GM12878 (cell line): ENCODE data around the gene MS4A12. TPM values are rescaled to one million over a fixed set of nuclear protein-coding genes. Genes with fewer than 3 reads are reported as not detected.

Experiments used
- ATAC-seq: fragments of 200-7000 bp; cut with Tn5 transposase; 3 replicates; pipeline ENCODE4 v1.9.1; 2020; ENCODE audit warnings: mild to moderate bottlenecking, moderate library complexity
- BruUV-seq: library from RNA; stranded (reverse); fragments of 400-500 nt; replicated peaks from 2 replicates; lab custom pipeline; 2021; lab: Mats Ljungman, UMichigan
- CTCF ChIA-PET: fragments of 300-600 bp; sonication (Branson Sonifier 250); formaldehyde crosslinking; extraction: SDS; loops from one replicate; lab custom pipeline; 2021; ENCODE audit warnings: inconsistent platforms; lab: Yijun Ruan, JAX
- POLR2A ChIA-PET: fragments of 350-600 bp; formaldehyde crosslinking; extraction: SDS; loops from one replicate; lab custom pipeline; 2021; ENCODE audit warnings: inconsistent platforms; lab: Charles Lee
- RAD21 ChIA-PET: fragments of 300-600 bp; sonication (Branson Sonifier 250); formaldehyde crosslinking; loops from one replicate; lab custom pipeline; 2023; ENCODE audit warnings: antibody characterized with exemption; ENCODE audit not compliant: unreplicated experiment; lab: Charles Lee
- SMC1A ChIA-PET: fragments of 300-600 bp; sonication (Branson Sonifier 250); formaldehyde crosslinking; loops from one replicate; lab custom pipeline; 2023; ENCODE audit not compliant: unreplicated experiment, uncharacterized antibody; lab: Charles Lee
- DNase-seq: peaks from one replicate; pipeline ENCODE4 v3.0.0-alpha.2; 2011; ENCODE audit warnings: low read depth, low spot score
- FAIRE-seq: peaks from 3 replicates; lab custom pipeline; 2011; peaks lifted over from hg19 to GRCh38; lab: Jason Lieb, UNC
- H2AFZ ChIP-seq: 2 replicates; pipeline ENCODE4 v1.6.0; 2011; ENCODE audit warnings: low read depth, low read length, control low read depth; ENCODE audit not compliant: control insufficient read depth
- H3K27ac ChIP-seq: 2 replicates; pipeline ENCODE4 v1.5.1; 2011; ENCODE audit warnings: control low read depth; ENCODE audit not compliant: control insufficient read depth, insufficient read depth
- H3K27me3 ChIP-seq, 2 experiments: replicated peaks in 1 of 2; 2 replicates each; pipeline versions ENCODE4 v1.6.0 to v1.6.1; 2011; ENCODE audit warnings: low read length in 1 of 2; ENCODE audit not compliant: control insufficient read depth in 2 of 2, insufficient read depth in 2 of 2
- H3K36me3 ChIP-seq, 2 experiments: 2 replicates each; pipeline ENCODE4 v1.5.1; 2011; ENCODE audit warnings: low read length in 1 of 2; ENCODE audit not compliant: control insufficient read depth in 2 of 2, insufficient read depth in 2 of 2
- H3K4me1 ChIP-seq: 2 replicates; pipeline ENCODE4 v1.6.1; 2011; ENCODE audit warnings: mild to moderate bottlenecking, low read length, moderate library complexity, mixed read lengths; ENCODE audit not compliant: control insufficient read depth, insufficient read depth
- H3K4me2 ChIP-seq: 2 replicates; pipeline ENCODE4 v1.6.0; 2011; ENCODE audit warnings: control low read depth; ENCODE audit not compliant: control insufficient read depth, insufficient read depth
- H3K4me3 ChIP-seq: fragments of 200-600 bp; sonication (generic); 2 replicates; pipeline ENCODE4 v1.5.1; 2016
- H3K79me2 ChIP-seq: 2 replicates; pipeline ENCODE4 v1.6.0; 2011; ENCODE audit warnings: low read length; ENCODE audit not compliant: control insufficient read depth, insufficient read depth
- H3K9ac ChIP-seq: 2 replicates; pipeline ENCODE4 v1.8.0; 2011; ENCODE audit warnings: low read length, control low read depth, mixed read lengths; ENCODE audit not compliant: control insufficient read depth, insufficient read depth
- H3K9me3 ChIP-seq: replicated peaks from 3 replicates; pipeline ENCODE4 v1.5.1; 2011; ENCODE audit warnings: mild to moderate bottlenecking, low read length; ENCODE audit not compliant: control insufficient read depth, insufficient read depth
- H4K20me1 ChIP-seq: 2 replicates; pipeline ENCODE4 v1.6.0; 2011; ENCODE audit not compliant: control insufficient read depth, insufficient read depth
- BACH1 ChIP-seq: fragments of 450-650 bp; IDR thresholded peaks from 2 replicates; pipeline ENCODE4 v1.6.1; 2017; ENCODE audit warnings: mild to moderate bottlenecking, borderline replicate concordance
- CHD1 ChIP-seq: IDR thresholded peaks from 2 replicates; pipeline ENCODE4 v1.6.1; 2012; ENCODE audit warnings: low read depth, low read length, improper control_type of control experiment
- MTA3 ChIP-seq: IDR thresholded peaks from 2 replicates; pipeline ENCODE4 v1.6.1; 2012; ENCODE audit warnings: low read length, inconsistent platforms, borderline replicate concordance
- NFYA ChIP-seq: IDR thresholded peaks from 2 replicates; pipeline ENCODE4 v1.6.1; 2011; ENCODE audit warnings: low read depth, mild to moderate bottlenecking, low read length, improper control_type of control experiment, borderline replicate concordance
- NR2F1 ChIP-seq: fragments of 450-650 bp; conservative IDR thresholded peaks from 2 replicates; pipeline ENCODE4 v1.6.1; 2017; ENCODE audit warnings: mild to moderate bottlenecking
- PAX5 ChIP-seq: IDR thresholded peaks from 2 replicates; pipeline ENCODE4 v1.6.1; 2011; ENCODE audit warnings: low read depth, low read length, borderline replicate concordance
- POLR2AphosphoS2 ChIP-seq: IDR thresholded peaks from 2 replicates; pipeline ENCODE4 v1.6.1; 2011; ENCODE audit warnings: low read depth, mild to moderate bottlenecking, low read length, improper control_type of control experiment, moderate library complexity
- SIX5 ChIP-seq: IDR thresholded peaks from 2 replicates; pipeline ENCODE4 v1.6.1; 2011; ENCODE audit warnings: mild to moderate bottlenecking, low read depth, low read length, moderate library complexity; ENCODE audit not compliant: severe bottlenecking
- TARDBP ChIP-seq: IDR thresholded peaks from 2 replicates; pipeline ENCODE4 v1.6.1; 2016; ENCODE audit warnings: borderline replicate concordance
- TCF7 ChIP-seq: IDR thresholded peaks from 2 replicates; pipeline ENCODE4 v1.6.1; 2014; ENCODE audit warnings: antibody characterized with exemption, borderline replicate concordance
- WGBS: methylation state at CpG from one replicate; pipeline ENCODE4 v1.1.6; 2016; ENCODE audit warnings: low lambda C conversion rate; ENCODE audit not compliant: insufficient replicate concordance, insufficient coverage; ENCODE audit errors: missing lambda C conversion rate; 5-methylcytosine and 5-hydroxymethylcytosine counted together
- in situ Hi-C: fragments of 300-500 bp; cut with MboI; formaldehyde crosslinking; loops from 9 replicates; pipeline ENCODE4 v1.14.3; 2018; ENCODE audit warnings: mixed read lengths
- intact Hi-C: fragments of 100-400 bp; cut with micrococcal nuclease; formaldehyde crosslinking; loops from one replicate; pipeline ENCODE4 v1.14.2; 2022; ENCODE audit not compliant: unreplicated experiment
- polyA plus RNA-seq, 11 experiments: library from polyadenylated mRNA; depleted of rRNA in 4 of 11; unstranded in 6 of 11; stranded (reverse) in 5 of 11; fragments of >200 nt; fragmentation: Nextera tagmentation in 4 of 11; fragmentation: Illumina TruSeq in 1 of 11; extraction: Ambion mirVana in 4 of 11; extraction: Trizol in 1 of 11; gene quantifications; 1 replicate in 1 of 11; 2 replicates in 10 of 11; pipeline versions ENCODE4 v1.2.1 to v1.2.3, GENCODE V29; 2011 to 2016; ENCODE audit warnings: inconsistent platforms in 2 of 11, missing spikeins in 2 of 11, low read depth in 1 of 11
- total RNA-seq, 4 experiments: library from RNA; depleted of rRNA in 3 of 4; stranded (reverse); fragments of >200 nt in 3 of 4; fragmentation: Illumina TruSeq in 1 of 4; extraction: Trizol in 1 of 4; gene quantifications; 2 replicates each; pipeline versions ENCODE4 v1.2.1 to v1.2.3, GENCODE V29; 2013 to 2021
- TF ChIP-seq, protein P1 (sequence below): fragments of 450-650 bp; IDR thresholded peaks from 2 replicates; pipeline ENCODE4 v1.6.1; 2016; ENCODE audit warnings: mild to moderate bottlenecking
- TF ChIP-seq, protein P2 (sequence below): fragments of 450-650 bp; formaldehyde crosslinking; IDR thresholded peaks from 2 replicates; pipeline ENCODE4 v1.5.0; 2022; ENCODE audit warnings: mild to moderate bottlenecking, missing genetic modification characterization
- TF ChIP-seq, protein P3 (sequence below): fragments of 450-650 bp; IDR thresholded peaks from 2 replicates; pipeline ENCODE4 v1.6.1; 2016; ENCODE audit warnings: mild to moderate bottlenecking
- TF ChIP-seq, protein P4 (sequence below): fragments of 450-650 bp; IDR thresholded peaks from 2 replicates; pipeline ENCODE4 v1.6.1; 2017; ENCODE audit warnings: low read depth, mild to moderate bottlenecking, moderate library complexity

The MS4A12 gene
- total and polyA plus RNA-seq, 10 of the 15 experiments (the other 5 are each of a cell fraction or from before 2014, with no cell fraction given), result 0.05 TPM; not detected in 9

DNA sequence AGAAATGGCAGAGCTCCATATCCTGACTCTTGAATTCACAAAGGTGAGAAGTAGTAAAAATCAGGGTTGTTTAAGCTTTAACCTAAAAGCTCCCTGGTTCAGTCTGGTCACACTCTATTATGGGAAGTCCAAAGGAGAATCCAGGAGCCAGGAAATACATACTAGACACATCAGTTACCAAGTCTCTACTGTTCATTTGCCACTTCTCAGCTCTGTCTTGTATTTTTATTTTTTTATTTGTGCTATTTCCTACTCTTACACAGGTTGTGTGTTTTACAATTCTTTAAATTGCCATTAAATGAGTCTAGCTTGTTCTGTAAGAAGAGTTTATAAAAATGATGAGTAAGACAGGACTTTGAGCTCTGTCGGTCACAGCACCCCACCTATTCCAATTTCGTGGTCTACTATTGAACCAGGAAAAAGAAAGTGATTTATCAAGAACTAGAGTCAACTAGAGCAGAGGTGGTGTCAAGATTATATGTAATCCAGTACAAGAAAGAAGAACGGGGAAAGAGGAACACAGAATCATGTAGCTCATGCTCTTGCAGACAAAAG is 9.7 kb downstream of the MS4A12 start (continued):
- TF ChIP-seq, protein P1, sequence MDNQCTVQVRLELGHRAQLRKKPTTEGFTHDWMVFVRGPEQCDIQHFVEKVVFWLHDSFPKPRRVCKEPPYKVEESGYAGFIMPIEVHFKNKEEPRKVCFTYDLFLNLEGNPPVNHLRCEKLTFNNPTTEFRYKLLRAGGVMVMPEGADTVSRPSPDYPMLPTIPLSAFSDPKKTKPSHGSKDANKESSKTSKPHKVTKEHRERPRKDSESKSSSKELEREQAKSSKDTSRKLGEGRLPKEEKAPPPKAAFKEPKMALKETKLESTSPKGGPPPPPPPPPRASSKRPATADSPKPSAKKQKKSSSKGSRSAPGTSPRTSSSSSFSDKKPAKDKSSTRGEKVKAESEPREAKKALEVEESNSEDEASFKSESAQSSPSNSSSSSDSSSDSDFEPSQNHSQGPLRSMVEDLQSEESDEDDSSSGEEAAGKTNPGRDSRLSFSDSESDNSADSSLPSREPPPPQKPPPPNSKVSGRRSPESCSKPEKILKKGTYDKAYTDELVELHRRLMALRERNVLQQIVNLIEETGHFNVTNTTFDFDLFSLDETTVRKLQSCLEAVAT, result no peak

DNA sequence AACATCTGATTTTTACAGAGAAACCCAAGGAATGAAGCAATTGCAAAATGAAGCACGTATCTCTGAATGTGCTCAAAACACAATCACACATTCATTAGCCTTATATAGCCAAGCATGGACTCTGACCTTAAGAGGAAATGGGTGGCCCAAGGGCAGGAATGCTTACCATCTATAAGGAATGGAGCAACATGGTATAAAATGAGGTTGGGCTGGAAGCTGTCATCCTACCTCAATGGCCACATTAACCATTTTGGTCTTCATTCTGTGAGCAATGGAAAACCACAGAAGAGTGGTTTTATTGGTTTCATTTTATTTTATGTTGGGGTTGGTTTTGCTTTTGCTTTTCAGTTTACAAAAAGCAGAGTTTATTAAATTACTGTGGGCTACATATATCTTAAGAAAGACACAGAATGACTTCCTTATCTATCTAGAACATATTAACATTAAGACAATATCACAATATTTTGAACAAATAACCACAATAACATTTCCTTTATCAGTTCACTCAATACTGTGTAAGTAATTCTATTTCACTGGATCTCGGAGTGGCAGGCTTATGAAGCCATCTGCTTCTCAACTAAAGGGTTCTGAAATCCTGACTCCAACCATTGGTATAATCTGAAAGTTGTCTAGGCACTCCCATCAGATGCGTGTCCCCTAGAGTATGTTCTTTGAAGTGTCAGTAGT is 11.8 kb downstream of the MS4A12 start:
- intact Hi-C loops, result no loop called here
- POLR2A ChIA-PET, result no interaction called here
- DNase-seq, result peak; percentile 32
- Histone ChIP-seq H3K4me3 (no peak overlapping the region), H3K36me3 (no peaks in the 10 kb centered on the region), H3K4me1 (peaks cover under 1% of the 10 kb centered on the region; the same call in 1 of the 2 replicates), H2AFZ (no peak overlapping the region), H3K9me3 (no peaks in the 10 kb centered on the region; the same call in 1 of the 3 replicates), H3K27ac (no peak overlapping the region), H3K79me2 (no peaks in the 10 kb centered on the region), H3K9ac (no peak overlapping the region), H3K27me3 (no peaks in the 10 kb centered on the region), H3K4me2 (no peak overlapping the region), H4K20me1 (no peaks in the 10 kb centered on the region)
- in situ Hi-C loops, result no loop called here
- CTCF ChIA-PET, result interaction anchor here (1.1 to 2.1 kb wide), 3 partner anchors 17 to 141 kb away, joined by 3 to 6 read pairs (median 5); no protein-coding TSS in a partner anchor
- no TSS peak for BruUV-seq
- SMC1A ChIA-PET, result interaction anchor here (1.0 to 1.5 kb wide), 5 partner anchors 11 to 253 kb away, joined by 3 to 6 read pairs (median 3); no protein-coding TSS in a partner anchor
- peak; percentile 89 for FAIRE-seq
- 80% methylated on average over 3 of the region's 3 CpGs for WGBS
- RAD21 ChIA-PET, result interaction anchor here (1.2 kb wide), 1 partner anchor 141 kb away, joined by 3 read pairs; no protein-coding TSS in a partner anchor
- ATAC-seq, result peak; percentile 42
- TF ChIP-seq, protein P2, sequence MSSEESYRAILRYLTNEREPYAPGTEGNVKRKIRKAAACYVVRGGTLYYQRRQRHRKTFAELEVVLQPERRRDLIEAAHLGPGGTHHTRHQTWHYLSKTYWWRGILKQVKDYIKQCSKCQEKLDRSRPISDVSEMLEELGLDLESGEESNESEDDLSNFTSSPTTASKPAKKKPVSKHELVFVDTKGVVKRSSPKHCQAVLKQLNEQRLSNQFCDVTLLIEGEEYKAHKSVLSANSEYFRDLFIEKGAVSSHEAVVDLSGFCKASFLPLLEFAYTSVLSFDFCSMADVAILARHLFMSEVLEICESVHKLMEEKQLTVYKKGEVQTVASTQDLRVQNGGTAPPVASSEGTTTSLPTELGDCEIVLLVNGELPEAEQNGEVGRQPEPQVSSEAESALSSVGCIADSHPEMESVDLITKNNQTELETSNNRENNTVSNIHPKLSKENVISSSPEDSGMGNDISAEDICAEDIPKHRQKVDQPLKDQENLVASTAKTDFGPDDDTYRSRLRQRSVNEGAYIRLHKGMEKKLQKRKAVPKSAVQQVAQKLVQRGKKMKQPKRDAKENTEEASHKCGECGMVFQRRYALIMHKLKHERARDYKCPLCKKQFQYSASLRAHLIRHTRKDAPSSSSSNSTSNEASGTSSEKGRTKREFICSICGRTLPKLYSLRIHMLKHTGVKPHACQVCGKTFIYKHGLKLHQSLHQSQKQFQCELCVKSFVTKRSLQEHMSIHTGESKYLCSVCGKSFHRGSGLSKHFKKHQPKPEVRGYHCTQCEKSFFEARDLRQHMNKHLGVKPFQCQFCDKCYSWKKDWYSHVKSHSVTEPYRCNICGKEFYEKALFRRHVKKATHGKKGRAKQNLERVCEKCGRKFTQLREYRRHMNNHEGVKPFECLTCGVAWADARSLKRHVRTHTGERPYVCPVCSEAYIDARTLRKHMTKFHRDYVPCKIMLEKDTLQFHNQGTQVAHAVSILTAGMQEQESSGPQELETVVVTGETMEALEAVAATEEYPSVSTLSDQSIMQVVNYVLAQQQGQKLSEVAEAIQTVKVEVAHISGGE (CRISPR knock-in tag), result no peak
- TF ChIP-seq POLR2AphosphoS2 (no peak), BACH1 (no peak), TARDBP (no peak), TCF7 (no peak), MTA3 (no peak), NR2F1 (no peak), NFYA (no peak), CHD1 (no peak), SIX5 (no peak), PAX5 (no peak)
- TF ChIP-seq, protein P3, sequence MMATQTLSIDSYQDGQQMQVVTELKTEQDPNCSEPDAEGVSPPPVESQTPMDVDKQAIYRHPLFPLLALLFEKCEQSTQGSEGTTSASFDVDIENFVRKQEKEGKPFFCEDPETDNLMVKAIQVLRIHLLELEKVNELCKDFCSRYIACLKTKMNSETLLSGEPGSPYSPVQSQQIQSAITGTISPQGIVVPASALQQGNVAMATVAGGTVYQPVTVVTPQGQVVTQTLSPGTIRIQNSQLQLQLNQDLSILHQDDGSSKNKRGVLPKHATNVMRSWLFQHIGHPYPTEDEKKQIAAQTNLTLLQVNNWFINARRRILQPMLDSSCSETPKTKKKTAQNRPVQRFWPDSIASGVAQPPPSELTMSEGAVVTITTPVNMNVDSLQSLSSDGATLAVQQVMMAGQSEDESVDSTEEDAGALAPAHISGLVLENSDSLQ, result no peak
- TF ChIP-seq, protein P4, sequence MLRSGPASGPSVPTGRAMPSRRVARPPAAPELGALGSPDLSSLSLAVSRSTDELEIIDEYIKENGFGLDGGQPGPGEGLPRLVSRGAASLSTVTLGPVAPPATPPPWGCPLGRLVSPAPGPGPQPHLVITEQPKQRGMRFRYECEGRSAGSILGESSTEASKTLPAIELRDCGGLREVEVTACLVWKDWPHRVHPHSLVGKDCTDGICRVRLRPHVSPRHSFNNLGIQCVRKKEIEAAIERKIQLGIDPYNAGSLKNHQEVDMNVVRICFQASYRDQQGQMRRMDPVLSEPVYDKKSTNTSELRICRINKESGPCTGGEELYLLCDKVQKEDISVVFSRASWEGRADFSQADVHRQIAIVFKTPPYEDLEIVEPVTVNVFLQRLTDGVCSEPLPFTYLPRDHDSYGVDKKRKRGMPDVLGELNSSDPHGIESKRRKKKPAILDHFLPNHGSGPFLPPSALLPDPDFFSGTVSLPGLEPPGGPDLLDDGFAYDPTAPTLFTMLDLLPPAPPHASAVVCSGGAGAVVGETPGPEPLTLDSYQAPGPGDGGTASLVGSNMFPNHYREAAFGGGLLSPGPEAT, result no peak
